Liver (tissue), 9 donors: ENCODE measurements around the gene LRRN1. TPM values are rescaled to one million over a fixed set of nuclear protein-coding genes. Genes with fewer than 3 reads are reported as not detected.

Experiments used
- DNase-seq: peaks from one replicate; pipeline ENCODE4 v3.0.0-alpha.2; 2017; ENCODE audit warnings: low spot score
- H3K27ac ChIP-seq, 2 donors: one replicate each; pipeline ENCODE4 v1.7.0; 2013; ENCODE audit warnings: inconsistent platforms in 2 of 2, low read length in 2 of 2, control low read depth in 1 of 2, low read depth in 1 of 2, mild to moderate bottlenecking in 1 of 2
- H3K27me3 ChIP-seq, 4 donors: one replicate each; pipeline versions ENCODE4 v1.6.1 to v1.7.0; 2013; ENCODE audit warnings: low read length in 3 of 4, inconsistent platforms in 1 of 4, mild to moderate bottlenecking in 1 of 4, moderate library complexity in 1 of 4; ENCODE audit not compliant: control insufficient read depth in 4 of 4, insufficient read depth in 4 of 4
- H3K36me3 ChIP-seq, 4 donors: one replicate each; pipeline versions ENCODE4 v1.6.1 to v1.7.0; 2013; ENCODE audit warnings: low read length in 3 of 4, mild to moderate bottlenecking in 3 of 4, low read depth in 1 of 4, moderate library complexity in 1 of 4; ENCODE audit not compliant: control insufficient read depth in 4 of 4, insufficient read depth in 3 of 4
- H3K4me1 ChIP-seq, 4 donors: one replicate each; pipeline versions ENCODE4 v1.6.1 to v1.7.0; 2013; ENCODE audit warnings: low read length in 3 of 4, mild to moderate bottlenecking in 3 of 4, moderate library complexity in 1 of 4; ENCODE audit not compliant: control insufficient read depth in 4 of 4, insufficient read depth in 4 of 4
- H3K4me3 ChIP-seq, 3 donors: one replicate each; pipeline versions ENCODE4 v1.6.1 to v1.7.0; 2013; ENCODE audit warnings: low read length in 3 of 3, control low read depth in 1 of 3, low read depth in 1 of 3, mild to moderate bottlenecking in 1 of 3
- H3K9ac ChIP-seq, 2 donors: one replicate each; pipeline ENCODE4 v1.7.0; 2013; ENCODE audit warnings: low read length in 2 of 2, mild to moderate bottlenecking in 2 of 2, moderate library complexity in 2 of 2, control low read depth in 1 of 2, low read depth in 1 of 2
- H3K9me3 ChIP-seq, 4 donors: one replicate each; pipeline versions ENCODE4 v1.6.1 to v1.7.0; 2013; ENCODE audit warnings: low read length in 3 of 4; ENCODE audit not compliant: control insufficient read depth in 4 of 4
- ATF3 ChIP-seq: IDR thresholded peaks from 2 replicates; pipeline ENCODE4 v1.6.1; 2016; ENCODE audit warnings: antibody characterized with exemption
- CTCF ChIP-seq: fragments of 150-350 bp; IDR thresholded peaks from 2 replicates; pipeline ENCODE4 v1.5.1; 2017; ENCODE audit warnings: improper control_type of control experiment, low read depth, low read length; ENCODE audit not compliant: missing input control
- FOXA1 ChIP-seq: IDR thresholded peaks from 2 replicates; pipeline ENCODE4 v1.6.1; 2016; ENCODE audit warnings: antibody characterized with exemption
- GABPA ChIP-seq, 2 donors: IDR thresholded peaks in 1 of 2; conservative IDR thresholded peaks in 1 of 2; 2 replicates each; pipeline ENCODE4 v1.6.1; 2016; ENCODE audit warnings: antibody characterized with exemption in 2 of 2, mild to moderate bottlenecking in 1 of 2, moderate library complexity in 1 of 2
- HNF4A ChIP-seq, 2 donors: conservative IDR thresholded peaks; 2 replicates each; pipeline ENCODE4 v1.6.1; 2016; ENCODE audit warnings: antibody characterized with exemption in 2 of 2, mild to moderate bottlenecking in 2 of 2
- HNF4G ChIP-seq: IDR thresholded peaks from 2 replicates; pipeline ENCODE4 v1.6.1; 2016; ENCODE audit warnings: antibody characterized with exemption
- JUND ChIP-seq, 2 donors: IDR thresholded peaks; 2 replicates each; pipeline ENCODE4 v1.6.1; 2016; ENCODE audit warnings: antibody characterized with exemption in 2 of 2
- MAX ChIP-seq: IDR thresholded peaks from 2 replicates; pipeline ENCODE4 v1.6.1; 2016; ENCODE audit warnings: antibody characterized with exemption
- REST ChIP-seq: IDR thresholded peaks from 2 replicates; pipeline ENCODE4 v1.6.1; 2016; ENCODE audit warnings: antibody characterized with exemption, mild to moderate bottlenecking
- RXRA ChIP-seq, 2 donors: IDR thresholded peaks; 2 replicates each; pipeline ENCODE4 v1.6.1; 2017 to 2018; ENCODE audit warnings: antibody characterized with exemption in 2 of 2, mild to moderate bottlenecking in 1 of 2
- SP1 ChIP-seq: IDR thresholded peaks from 2 replicates; pipeline ENCODE4 v1.6.1; 2018; ENCODE audit warnings: antibody characterized with exemption, mild to moderate bottlenecking
- TAF1 ChIP-seq: conservative IDR thresholded peaks from 2 replicates; pipeline ENCODE4 v1.6.1; 2016; ENCODE audit warnings: antibody characterized with exemption, mild to moderate bottlenecking
- YY1 ChIP-seq: IDR thresholded peaks from 2 replicates; pipeline ENCODE4 v1.6.1; 2016; ENCODE audit warnings: antibody characterized with exemption, mild to moderate bottlenecking
- ZBTB33 ChIP-seq: IDR thresholded peaks from 2 replicates; pipeline ENCODE4 v1.6.1; 2016; ENCODE audit warnings: antibody characterized with exemption
- WGBS: extraction: QIAGEN DNeasy Blood & Tissue Kit; methylation state at CpG from one replicate; pipeline ENCODE4 v1.1.7; 2013; 5-methylcytosine and 5-hydroxymethylcytosine counted together
- polyA plus RNA-seq, 2 donors: library from polyadenylated mRNA; stranded (reverse) in 1 of 2; unstranded in 1 of 2; fragments of 200-250 nt in 1 of 2; fragments of >200 nt in 1 of 2; fragmentation: Nextera tagmentation in 1 of 2; extraction: Ambion mirVana in 1 of 2; gene quantifications; one replicate each; pipeline versions ENCODE4 v1.2.1 to v1.2.3, GENCODE V29; 2013 to 2015
- total RNA-seq, 2 donors: library from RNA; depleted of rRNA; stranded (reverse); fragments of >200 nt; gene quantifications; one replicate each; pipeline ENCODE4 v1.2.3, GENCODE V29; 2014
- donor health status: healthy.
- donor health status: healthy.
- donor health status: healthy.
- donor health status: healthy.
- donor health status: healthy.

LRRN1 gene
- total and polyA plus RNA-seq, 4 donors, result 0.14 to 0.59 (median 0.27) TPM

GRCh38 chr3:3848923-3849275 lies 49.7 kb downstream of the LRRN1 start (continued):
- TF ChIP-seq ZBTB33 (no peak), RXRA (IDR thresholded peaks at IDR 0.05) (no peak)

GRCh38 chr3:3851621-3852323 lies 52.5 kb downstream of the LRRN1 start:
- no peak for TF ChIP-seq YY1
- no peak for TF ChIP-seq CTCF
- TF ChIP-seq REST, result no peak
- TF ChIP-seq TAF1, result no peak
- TF ChIP-seq HNF4G, result no peak
- no peak for TF ChIP-seq RXRA (IDR thresholded peaks at IDR 0.05)
- no peak for TF ChIP-seq MAX
- TF ChIP-seq ATF3, result no peak
- TF ChIP-seq JUND (IDR thresholded peaks at IDR 0.05), result no peak
- TF ChIP-seq GABPA (IDR thresholded peaks at IDR 0.05 in 1 of 2, conservative IDR thresholded peaks at IDR 0.05 in 1 of 2), result no peak
- no peak for TF ChIP-seq FOXA1
- no peak for TF ChIP-seq HNF4A (conservative IDR thresholded peaks at IDR 0.05)
- no peak for TF ChIP-seq ZBTB33
- no peak for TF ChIP-seq SP1
- no peaks in the 10 kb centered on the region for H3K27me3 ChIP-seq
- H3K27ac ChIP-seq, result no peak overlapping the region
- no peak overlapping the region for H3K9ac ChIP-seq
- H3K9me3 ChIP-seq, result no peaks in the 10 kb centered on the region
- H3K4me3 ChIP-seq, result no peak overlapping the region
- no peak for DNase-seq
- H3K4me1 ChIP-seq, result peaks cover 0 to 7% (median 4%) of the 10 kb centered on the region in 4 donors
- 95% methylated on average over 4 of the region's 4 CpGs for WGBS
- no peaks in the 10 kb centered on the region for H3K36me3 ChIP-seq
